ENCODE results near the gene LDHD. TPM values are rescaled to one million over a fixed set of nuclear protein-coding genes. Genes with fewer than 3 reads are reported as not detected.
A peak's percentile ranks its signal among the peaks of the same experiment; 100 is the strongest.

LDHD gene
- total and polyA plus RNA-seq, 2 of the 13 experiments (the other 11 are each of a cell fraction or from before 2014, with no cell fraction given): 9.1 to 9.8 TPM

DNA sequence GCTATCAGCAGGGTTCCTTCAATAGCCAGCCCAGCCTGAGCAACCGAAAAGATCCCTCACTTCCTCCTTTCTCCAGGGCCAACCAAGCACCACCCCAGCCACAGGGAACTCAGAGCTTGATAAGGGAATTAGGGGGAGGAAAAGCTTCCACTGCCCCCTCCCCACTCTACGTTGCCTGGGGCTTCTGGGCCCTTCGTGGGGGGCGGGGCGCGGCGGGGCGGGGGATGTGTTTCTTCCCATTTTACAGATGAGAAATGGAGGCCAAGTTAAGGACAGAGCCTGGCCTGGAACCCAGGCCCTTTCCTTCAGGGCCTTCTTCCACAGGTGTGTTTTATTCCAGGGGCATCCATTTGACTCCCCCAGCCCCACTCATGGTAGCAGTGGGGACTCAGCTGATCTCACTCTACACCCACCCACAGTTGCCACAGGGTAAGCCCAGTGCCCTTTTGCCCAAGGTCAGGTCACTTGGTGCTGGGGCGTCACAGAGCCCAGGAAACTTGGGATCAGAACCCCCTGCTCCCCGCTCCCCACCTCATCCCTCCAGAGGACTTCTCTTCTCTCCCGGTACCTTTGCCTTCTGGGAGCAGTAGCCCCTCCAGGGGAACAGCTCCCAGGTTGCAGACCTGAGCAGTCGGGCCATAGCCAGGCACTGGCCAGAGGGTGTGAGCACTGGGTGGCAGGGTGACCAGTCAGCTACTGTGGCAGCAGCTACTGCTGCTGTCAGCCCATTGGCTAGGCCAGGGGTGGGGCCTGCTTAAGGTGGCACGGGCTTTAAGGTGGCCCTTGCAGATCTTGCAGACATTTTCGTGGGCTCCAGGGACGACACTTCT lies at the start of gene LDHD (continued):
- TF ChIP-seq, protein P1, sequence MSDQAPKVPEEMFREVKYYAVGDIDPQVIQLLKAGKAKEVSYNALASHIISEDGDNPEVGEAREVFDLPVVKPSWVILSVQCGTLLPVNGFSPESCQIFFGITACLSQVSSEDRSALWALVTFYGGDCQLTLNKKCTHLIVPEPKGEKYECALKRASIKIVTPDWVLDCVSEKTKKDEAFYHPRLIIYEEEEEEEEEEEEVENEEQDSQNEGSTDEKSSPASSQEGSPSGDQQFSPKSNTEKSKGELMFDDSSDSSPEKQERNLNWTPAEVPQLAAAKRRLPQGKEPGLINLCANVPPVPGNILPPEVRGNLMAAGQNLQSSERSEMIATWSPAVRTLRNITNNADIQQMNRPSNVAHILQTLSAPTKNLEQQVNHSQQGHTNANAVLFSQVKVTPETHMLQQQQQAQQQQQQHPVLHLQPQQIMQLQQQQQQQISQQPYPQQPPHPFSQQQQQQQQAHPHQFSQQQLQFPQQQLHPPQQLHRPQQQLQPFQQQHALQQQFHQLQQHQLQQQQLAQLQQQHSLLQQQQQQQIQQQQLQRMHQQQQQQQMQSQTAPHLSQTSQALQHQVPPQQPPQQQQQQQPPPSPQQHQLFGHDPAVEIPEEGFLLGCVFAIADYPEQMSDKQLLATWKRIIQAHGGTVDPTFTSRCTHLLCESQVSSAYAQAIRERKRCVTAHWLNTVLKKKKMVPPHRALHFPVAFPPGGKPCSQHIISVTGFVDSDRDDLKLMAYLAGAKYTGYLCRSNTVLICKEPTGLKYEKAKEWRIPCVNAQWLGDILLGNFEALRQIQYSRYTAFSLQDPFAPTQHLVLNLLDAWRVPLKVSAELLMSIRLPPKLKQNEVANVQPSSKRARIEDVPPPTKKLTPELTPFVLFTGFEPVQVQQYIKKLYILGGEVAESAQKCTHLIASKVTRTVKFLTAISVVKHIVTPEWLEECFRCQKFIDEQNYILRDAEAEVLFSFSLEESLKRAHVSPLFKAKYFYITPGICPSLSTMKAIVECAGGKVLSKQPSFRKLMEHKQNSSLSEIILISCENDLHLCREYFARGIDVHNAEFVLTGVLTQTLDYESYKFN (CRISPR knock-in tag; conservative IDR thresholded peaks at IDR 0.05): peak; percentile 41
- TF ChIP-seq ZKSCAN1 (IDR thresholded peaks at IDR 0.05; ENCODE audit: low read length): no peak
- peak; percentile 84; the same call in 1 of the 2 replicates for TF ChIP-seq ZNF350 (CRISPR knock-in tag; IDR thresholded peaks at IDR 0.05; ENCODE audit: borderline replicate concordance, low read depth)
- TF ChIP-seq, protein P2, sequence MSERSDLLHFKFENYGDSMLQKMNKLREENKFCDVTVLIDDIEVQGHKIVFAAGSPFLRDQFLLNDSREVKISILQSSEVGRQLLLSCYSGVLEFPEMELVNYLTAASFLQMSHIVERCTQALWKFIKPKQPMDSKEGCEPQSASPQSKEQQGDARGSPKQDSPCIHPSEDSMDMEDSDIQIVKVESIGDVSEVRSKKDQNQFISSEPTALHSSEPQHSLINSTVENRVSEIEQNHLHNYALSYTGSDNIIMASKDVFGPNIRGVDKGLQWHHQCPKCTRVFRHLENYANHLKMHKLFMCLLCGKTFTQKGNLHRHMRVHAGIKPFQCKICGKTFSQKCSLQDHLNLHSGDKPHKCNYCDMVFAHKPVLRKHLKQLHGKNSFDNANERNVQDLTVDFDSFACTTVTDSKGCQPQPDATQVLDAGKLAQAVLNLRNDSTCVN (CRISPR knock-in tag; IDR thresholded peaks at IDR 0.05; ENCODE audit: borderline replicate concordance): peak; percentile 76
- 0 out of 2 replicates have a peak, but pooled peaks have one; percentile 46 for TF ChIP-seq ZBTB8A (CRISPR knock-in tag; IDR thresholded peaks at IDR 0.05; ENCODE audit: borderline replicate concordance, low read depth)
- TF ChIP-seq LCORL (IDR thresholded peaks at IDR 0.05): no peak
- peak; percentile 52 for TF ChIP-seq LCORL (CRISPR knock-in tag; IDR thresholded peaks at IDR 0.05)
- no peak for TF ChIP-seq WIZ (CRISPR knock-in tag; IDR thresholded peaks at IDR 0.05)
- TF ChIP-seq ZNF367 (CRISPR knock-in tag; IDR thresholded peaks at IDR 0.05; ENCODE audit: borderline replicate concordance): no peak
- TF ChIP-seq ZFAT (CRISPR knock-in tag; conservative IDR thresholded peaks at IDR 0.05): no peak
- TF ChIP-seq, protein P3, sequence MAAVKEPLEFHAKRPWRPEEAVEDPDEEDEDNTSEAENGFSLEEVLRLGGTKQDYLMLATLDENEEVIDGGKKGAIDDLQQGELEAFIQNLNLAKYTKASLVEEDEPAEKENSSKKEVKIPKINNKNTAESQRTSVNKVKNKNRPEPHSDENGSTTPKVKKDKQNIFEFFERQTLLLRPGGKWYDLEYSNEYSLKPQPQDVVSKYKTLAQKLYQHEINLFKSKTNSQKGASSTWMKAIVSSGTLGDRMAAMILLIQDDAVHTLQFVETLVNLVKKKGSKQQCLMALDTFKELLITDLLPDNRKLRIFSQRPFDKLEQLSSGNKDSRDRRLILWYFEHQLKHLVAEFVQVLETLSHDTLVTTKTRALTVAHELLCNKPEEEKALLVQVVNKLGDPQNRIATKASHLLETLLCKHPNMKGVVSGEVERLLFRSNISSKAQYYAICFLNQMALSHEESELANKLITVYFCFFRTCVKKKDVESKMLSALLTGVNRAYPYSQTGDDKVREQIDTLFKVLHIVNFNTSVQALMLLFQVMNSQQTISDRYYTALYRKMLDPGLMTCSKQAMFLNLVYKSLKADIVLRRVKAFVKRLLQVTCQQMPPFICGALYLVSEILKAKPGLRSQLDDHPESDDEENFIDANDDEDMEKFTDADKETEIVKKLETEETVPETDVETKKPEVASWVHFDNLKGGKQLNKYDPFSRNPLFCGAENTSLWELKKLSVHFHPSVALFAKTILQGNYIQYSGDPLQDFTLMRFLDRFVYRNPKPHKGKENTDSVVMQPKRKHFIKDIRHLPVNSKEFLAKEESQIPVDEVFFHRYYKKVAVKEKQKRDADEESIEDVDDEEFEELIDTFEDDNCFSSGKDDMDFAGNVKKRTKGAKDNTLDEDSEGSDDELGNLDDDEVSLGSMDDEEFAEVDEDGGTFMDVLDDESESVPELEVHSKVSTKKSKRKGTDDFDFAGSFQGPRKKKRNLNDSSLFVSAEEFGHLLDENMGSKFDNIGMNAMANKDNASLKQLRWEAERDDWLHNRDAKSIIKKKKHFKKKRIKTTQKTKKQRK (IDR thresholded peaks at IDR 0.05; ENCODE audit: low read length): no peak
- no peak for TF ChIP-seq ZNF501 (CRISPR knock-in tag; IDR thresholded peaks at IDR 0.05)
- TF ChIP-seq NCOA5 (CRISPR knock-in tag; IDR thresholded peaks at IDR 0.05): no peak
- TF ChIP-seq, protein P4, sequence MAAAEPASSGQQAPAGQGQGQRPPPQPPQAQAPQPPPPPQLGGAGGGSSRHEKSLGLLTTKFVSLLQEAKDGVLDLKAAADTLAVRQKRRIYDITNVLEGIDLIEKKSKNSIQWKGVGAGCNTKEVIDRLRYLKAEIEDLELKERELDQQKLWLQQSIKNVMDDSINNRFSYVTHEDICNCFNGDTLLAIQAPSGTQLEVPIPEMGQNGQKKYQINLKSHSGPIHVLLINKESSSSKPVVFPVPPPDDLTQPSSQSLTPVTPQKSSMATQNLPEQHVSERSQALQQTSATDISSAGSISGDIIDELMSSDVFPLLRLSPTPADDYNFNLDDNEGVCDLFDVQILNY (CRISPR knock-in tag; conservative IDR thresholded peaks at IDR 0.05): no peak
- TF ChIP-seq ZNF670 (CRISPR knock-in tag; IDR thresholded peaks at IDR 0.05; ENCODE audit: borderline replicate concordance): 0 out of 2 replicates have a peak, but pooled peaks have one; percentile 46
- TF ChIP-seq, protein P5, sequence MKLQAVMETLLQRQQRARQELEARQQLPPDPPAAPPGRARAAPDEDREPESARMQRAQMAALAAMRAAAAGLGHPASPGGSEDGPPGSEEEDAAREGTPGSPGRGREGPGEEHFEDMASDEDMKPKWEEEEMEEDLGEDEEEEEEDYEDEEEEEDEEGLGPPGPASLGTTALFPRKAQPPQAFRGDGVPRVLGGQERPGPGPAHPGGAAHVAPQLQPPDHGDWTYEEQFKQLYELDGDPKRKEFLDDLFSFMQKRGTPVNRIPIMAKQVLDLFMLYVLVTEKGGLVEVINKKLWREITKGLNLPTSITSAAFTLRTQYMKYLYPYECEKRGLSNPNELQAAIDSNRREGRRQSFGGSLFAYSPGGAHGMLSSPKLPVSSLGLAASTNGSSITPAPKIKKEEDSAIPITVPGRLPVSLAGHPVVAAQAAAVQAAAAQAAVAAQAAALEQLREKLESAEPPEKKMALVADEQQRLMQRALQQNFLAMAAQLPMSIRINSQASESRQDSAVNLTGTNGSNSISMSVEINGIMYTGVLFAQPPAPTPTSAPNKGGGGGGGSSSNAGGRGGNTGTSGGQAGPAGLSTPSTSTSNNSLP (IDR thresholded peaks at IDR 0.05; ENCODE audit: low read depth, low read length): no peak
- TF ChIP-seq TP53 (CRISPR knock-in tag; conservative IDR thresholded peaks at IDR 0.05): 0 out of 2 replicates have a peak, but pooled peaks have one; percentile 37
